ENCODE data around the gene ANKRD13D.

Gene ANKRD13D

DNA sequence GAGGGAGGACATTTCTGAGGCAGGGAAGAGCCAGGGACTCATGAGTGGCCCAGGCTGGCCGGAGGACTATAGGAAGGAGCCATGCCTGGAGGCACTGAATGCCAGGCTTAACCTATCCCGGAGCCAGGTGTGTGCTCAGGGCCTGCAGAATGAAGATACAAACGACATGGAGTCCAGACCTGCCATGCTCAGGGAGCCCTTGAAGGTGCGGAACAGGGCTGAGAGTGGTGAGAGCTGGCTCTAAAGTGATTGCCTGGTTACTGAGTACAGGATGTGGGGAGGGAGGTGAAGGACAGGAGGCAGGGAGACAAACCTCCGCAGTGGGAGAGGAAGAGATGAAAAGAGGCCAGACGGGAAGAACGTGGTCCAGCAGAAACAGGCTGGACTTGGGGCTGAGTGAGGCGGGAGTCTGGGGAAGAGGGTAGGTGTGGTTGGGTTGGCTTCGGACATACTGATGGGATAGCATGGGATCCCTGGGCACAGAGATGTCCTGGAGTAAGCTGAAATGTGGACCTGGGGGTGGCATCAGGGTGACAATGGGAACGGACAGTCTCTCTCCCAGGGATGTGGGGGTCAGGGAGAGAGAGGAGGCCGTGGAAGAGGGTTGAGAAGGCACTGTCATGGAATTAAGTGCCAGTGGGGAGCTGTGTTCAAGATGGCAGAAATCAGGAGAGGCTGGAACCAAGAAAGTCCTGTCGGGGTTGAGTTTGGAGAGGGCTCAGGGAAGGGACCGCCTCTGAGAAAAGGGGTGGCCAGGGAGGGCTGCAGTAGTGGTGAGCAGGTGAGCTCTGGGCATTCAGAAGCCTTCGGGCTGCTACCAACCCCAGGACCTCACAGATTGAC is 1.5 kb upstream of the ANKRD13D start:
- DNase-seq: no peak

GRCh38 chr11:67288198-67288451 is 978 bp upstream of the ANKRD13D start:
- no peak for DNase-seq

DNA sequence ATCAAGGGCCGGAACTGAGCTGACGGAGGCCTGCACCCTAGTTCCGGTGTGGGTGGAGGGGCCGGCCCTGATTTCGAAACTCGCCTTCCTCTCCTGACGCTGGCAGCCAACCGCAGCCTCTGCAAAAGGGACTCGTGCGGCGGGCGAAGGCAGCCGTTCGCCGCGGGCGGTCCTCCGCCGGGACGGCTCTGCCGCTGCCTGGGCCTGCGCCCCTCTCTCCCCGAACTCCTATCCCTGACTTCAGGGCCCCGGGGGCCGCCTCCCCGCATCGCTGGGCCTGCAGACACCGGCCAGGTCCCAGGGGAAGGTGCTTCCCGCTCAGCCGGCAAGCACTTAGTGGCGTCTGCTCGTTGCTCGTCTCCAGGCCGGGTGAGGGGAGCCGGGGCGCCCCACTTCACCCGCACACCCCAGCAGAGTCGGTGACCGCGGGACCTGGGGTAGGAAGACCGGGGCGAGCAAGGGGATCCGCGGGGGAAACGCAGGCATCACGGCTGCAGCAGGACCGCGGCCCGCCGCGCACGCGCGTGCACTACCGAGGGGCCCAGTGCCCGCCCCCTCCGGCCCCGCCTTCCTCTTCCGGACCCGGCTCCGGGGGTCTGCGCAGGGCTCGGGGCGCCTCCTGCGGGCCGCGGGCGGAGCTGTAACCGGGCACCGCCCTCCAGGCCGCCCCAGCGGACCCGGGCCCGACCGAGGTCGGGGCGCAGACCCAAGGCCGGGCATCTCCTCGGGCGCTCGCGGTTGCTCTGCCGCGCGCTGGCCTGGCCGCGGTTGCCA is 464 bp upstream of the ANKRD13D start:
- peak; percentile 79 for DNase-seq

DNA sequence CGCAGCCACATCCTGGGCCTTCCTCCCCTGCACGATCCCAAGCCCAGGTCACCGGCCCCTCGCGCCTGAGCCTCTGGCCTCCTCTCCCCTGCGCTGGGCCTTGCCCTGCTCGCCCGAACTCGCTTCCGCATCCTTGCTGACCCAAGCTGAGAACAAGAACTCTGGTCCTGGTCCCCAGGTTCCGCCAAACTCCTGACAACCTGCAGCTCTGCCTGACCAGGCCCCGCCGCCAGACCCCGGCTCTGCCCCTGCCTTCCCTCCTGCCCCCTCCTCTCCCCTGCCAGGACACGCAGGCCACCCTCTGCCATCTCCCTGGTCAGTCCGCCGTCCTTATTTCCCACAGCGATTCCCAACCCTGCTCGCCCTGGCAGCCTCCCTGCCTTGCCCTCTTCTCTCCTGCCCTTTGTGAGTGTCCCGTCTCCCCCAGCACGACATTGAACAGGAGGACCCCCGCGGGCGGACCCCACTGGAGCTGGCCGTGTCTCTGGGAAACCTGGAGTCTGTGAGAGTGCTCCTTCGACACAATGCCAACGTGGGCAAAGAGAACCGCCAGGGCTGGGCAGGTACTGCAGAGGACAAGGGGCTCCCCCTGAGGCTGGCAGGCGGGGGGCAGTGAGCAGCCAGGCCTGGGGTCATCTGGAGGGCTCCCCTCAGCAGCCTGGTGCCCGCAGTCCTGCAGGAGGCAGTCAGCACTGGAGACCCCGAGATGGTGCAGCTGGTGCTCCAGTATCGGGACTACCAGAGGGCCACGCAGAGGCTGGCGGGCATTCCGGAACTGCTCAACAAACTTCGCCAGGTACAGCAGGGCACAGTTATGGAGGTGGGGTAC is 762 bp downstream of the ANKRD13D start:
- DNase-seq: no peak

- DNase-seq: no peak
Measured at GRCh38 chr11:67290801-67291200, 1.7 kb downstream of the ANKRD13D start.

GRCh38 chr11:67291481-67292381 is 2.6 kb downstream of the ANKRD13D start:
- DNase-seq: no peak

- no peak for DNase-seq
Measured at GRCh38 chr11:67292671-67293070, 3.6 kb downstream of the ANKRD13D start.

DNA sequence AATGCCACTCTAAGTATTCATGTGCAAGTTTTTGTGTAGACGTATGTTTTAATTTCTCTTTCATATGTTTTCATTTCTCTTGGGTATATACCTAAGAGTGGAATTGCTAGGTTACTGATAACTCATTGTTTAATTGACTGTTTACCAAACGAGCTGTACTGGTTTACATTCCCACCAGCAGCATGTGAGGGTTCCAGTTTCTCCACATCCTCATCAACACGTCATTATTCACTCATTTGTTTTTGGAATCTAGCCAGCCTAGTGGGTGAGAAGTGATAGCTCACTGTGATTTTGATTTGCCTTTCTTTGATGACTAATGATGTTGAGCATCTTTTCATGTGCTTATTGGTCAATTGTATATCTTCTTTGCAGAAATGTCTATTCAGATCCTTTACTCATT is 4.0 kb downstream of the ANKRD13D start:
- DNase-seq: no peak

GRCh38 chr11:67295846-67296245 is 6.7 kb downstream of the ANKRD13D start:
- DNase-seq: no peak

DNA sequence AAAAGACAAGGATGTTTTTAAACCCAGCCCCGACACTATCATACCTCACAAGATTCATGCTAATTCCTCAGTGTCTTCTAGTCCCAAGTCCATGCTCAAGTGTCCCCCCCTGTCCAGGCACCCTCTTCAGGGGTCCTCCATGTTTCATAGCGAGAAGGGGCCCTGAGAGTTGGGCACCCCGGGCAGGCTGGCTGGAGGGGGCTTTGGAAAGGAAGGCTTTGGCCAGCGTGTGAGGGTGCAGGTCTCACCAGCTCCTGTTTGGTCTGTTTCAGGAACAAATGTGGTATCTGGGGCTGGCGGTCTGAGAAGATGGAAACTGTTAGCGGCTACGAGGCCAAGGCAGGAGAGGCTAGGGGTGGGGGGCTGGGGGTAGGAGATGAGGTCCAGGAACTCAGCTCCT is 9.7 kb downstream of the ANKRD13D start:
- DNase-seq: no peak

GRCh38 chr11:67299471-67300191 is 10.5 kb downstream of the ANKRD13D start:
- no peak for DNase-seq

- no peak for DNase-seq
Measured at GRCh38 chr11:67300256-67300755, 11.2 kb downstream of the ANKRD13D start.

DNA sequence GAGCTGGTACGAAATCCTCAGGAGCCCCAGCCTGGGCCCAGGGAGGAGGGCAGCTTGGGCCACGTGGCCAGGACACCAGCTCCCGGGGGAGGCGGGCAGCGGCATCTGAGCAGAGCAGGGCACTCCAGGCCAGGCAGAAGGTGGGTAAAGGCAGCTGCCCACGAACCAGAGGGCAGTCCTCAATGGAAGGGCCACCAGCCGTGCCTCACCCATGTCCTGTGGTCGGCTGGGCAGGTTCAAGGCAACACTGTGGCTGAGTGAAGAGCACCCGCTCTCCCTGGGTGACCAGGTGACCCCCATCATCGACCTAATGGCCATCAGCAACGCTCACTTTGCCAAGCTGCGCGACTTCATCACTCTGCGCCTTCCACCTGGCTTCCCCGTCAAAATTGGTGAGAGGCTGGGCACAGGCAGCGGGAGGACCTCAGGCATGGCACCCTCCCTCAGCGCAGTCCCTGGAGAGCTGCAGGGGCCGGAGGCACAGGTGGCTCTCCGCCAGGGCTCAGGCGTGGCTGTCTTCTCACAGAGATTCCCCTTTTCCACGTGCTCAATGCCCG is 11.7 kb downstream of the ANKRD13D start:
- no peak for DNase-seq

DNA sequence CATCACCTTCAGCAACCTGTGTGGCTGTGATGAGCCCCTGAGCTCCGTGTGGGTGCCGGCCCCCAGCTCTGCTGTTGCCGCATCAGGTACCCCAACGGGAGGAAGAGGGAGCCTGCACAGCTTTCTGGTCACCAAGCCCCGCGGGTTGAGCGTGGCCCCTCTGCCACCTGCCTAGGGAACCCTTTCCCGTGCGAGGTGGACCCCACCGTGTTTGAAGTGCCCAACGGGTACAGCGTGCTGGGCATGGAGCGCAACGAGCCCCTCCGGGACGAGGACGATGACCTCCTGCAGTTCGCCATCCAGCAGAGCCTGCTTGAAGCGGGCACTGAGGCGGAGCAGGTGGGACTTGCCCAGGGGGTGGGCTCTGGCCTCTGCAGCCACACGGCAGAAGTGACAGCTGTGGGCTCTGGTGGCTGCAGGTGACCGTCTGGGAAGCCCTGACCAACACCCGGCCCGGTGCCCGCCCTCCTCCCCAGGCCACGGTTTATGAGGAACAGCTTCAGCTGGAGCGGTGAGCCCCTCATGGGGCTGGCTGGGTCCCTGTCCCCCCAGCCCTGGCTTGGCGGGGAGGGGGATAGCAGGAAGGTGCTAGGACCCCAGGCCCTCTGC is 12.3 kb downstream of the ANKRD13D start:
- DNase-seq: no peak

GRCh38 chr11:67301951-67302516 is 12.9 kb downstream of the ANKRD13D start:
- no peak for DNase-seq

- DNase-seq: no peak
Measured at GRCh38 chr11:67302571-67303131, 13.5 kb downstream of the ANKRD13D start.

- DNase-seq: peak; percentile 40
Measured at GRCh38 chr11:67303132-67303834, 14.2 kb downstream of the ANKRD13D start, which contains the start of gene SSH3. TSS of gene SSH3 (plus strand) at chr11:67303530. CDS start at chr11:67303626, 96 bp downstream.

GRCh38 chr11:67303835-67304411 is 14.8 kb downstream of the ANKRD13D start:
- DNase-seq: no peak
